NCI-H2196 treated with DMSO at 0.1 percent for 48 hours (cell line): Measurements from ENCODE around the gene CELF1.
A peak's percentile ranks its signal among the peaks of the same experiment; 100 is the strongest.
"Not testable (repeated sequence)": the region's sequence is repeated elsewhere in the genome, so short reads cannot be mapped to it uniquely, and the experiment has no call there.

Experiments used
- DNase-seq: peaks from one replicate; lab custom pipeline; 2025; ENCODE audit not compliant: unreplicated experiment; lab: John Stamatoyannopoulos, UW

Gene CELF1

DNA sequence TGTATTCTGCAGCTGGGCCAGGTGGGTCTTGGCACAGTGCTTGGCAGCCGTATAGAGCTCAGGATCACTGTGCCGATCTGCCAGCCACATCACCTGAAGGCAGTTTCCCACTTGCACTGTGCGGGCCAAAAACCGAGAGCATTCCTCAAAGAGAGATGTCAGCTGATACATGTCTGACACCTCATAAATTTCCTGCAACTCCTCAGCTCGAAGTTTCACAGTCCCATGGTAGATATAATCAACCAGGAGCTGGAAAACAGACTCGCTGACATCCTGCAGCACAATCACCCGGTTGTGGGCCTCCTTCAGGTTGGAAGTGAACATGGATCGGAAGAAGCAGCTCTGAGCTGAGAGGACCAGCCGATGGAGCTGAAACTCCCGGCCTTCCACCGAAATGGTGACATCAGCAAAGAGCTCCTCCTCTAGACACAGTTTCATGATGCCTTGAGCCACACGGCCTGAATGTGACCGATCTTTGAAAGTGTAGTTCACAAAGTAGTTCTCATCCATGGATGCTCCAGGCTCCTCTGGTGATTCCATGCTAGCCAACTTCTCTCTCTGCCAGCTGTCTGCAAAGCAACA, 24.6 kb upstream of the CELF1 start:
- no peak for DNase-seq

GRCh38 chr11:47573321-47573720, 20.4 kb upstream of the CELF1 start:
- no peak for DNase-seq

GRCh38 chr11:47572715-47573255, 19.9 kb upstream of the CELF1 start:
- no peak for DNase-seq

GRCh38 chr11:47571895-47572294, 19.0 kb upstream of the CELF1 start:
- no peak for DNase-seq

DNA sequence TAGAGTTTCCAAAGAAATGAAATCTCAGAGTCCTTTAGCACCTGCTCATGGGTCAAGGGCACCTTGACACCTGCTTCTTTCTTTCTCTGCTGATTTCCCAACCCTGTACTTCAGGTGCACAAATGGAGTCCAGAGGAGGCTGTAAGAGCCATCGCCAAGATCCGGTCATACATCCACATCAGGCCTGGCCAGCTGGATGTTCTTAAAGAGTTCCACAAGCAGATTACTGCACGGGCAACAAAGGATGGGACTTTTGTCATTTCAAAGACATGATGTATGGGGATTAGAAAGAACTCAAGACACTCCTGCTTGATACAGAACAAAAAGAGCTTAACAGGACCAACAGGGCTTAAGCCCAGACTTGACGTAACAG, 18.4 kb upstream of the CELF1 start:
- DNase-seq = no peak

DNA sequence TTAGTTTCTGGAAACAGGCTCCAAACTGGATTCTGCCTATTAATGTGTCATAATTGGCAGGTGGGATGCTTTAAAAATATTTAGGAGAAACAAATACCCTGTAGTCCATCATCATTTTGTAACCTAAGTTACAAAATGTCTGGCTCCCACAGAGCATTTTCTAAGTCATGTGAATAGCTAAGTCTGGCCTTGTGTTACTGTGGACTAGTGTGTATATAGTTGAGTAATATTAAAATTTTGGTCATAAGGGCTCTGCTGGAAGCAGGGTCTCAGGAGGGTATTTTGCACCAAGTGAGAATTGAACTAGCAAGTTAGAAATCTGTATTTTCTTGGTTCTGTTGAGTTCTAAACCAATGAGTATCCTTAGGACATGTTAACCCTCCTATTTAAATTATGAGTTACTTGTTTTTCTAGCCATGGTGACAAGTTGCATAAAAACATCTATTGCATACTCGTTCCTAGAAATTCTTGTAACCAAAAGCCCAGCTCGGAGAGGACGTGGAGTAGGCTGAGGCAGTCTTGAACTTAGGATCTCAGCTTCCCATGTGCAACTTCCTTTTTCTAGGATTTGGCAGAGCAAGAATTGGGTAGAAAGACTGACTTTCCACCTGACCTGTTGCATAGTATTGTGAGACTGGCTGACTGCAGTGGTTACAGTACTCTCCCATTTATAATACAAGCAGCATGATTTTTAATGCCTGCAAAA, 17.9 kb upstream of the CELF1 start:
- DNase-seq = no peak

- DNase-seq = no peak
These were observed 16.7 kb upstream of the CELF1 start for GRCh38 chr11:47569646-47570045.

- no peak for DNase-seq
These were observed 13.3 kb upstream of the CELF1 start for GRCh38 chr11:47566149-47566698.

DNA sequence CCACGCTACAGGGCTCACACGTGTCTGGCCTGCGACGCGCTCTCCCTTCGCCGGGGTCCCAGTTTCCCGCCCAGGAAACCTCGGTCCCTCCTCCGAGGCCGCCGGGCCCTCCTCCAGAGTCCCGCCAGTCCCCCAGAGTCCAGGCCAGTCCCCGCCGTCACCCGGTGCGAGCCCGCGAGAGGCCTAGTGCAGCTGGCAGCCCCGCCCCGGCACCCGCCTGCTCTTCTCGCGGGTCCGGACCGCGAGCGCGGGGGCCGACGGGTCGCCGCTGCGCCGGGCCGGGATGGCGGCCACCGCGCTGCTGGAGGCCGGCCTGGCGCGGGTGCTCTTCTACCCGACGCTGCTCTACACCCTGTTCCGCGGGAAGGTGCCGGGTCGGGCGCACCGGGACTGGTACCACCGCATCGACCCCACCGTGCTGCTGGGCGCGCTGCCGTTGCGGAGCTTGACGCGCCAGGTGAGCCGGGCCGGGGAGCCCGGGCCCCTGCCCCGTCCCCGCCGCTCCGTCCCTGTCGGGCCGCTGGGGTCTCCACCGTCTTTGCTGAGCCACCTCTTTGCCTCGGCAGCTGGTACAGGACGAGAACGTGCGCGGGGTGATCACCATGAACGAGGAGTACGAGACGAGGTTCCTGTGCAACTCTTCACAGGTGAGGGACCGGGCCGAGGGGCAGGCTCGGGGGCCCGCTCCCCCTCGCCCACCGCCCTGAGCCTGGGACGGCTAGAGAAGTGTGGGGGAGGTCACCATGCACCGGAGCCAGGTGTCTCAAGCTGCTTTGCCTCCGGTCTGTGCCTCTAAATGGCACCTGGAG, 12.6 kb upstream of the CELF1 start, which contains the start of gene PTPMT1:
Gene PTPMT1, plus strand, starts transcription at position 260 of the 809 bp plus-strand sequence. Its CDS starts 24 bp downstream, at position 284.
- peak; percentile 47 for DNase-seq

DNA sequence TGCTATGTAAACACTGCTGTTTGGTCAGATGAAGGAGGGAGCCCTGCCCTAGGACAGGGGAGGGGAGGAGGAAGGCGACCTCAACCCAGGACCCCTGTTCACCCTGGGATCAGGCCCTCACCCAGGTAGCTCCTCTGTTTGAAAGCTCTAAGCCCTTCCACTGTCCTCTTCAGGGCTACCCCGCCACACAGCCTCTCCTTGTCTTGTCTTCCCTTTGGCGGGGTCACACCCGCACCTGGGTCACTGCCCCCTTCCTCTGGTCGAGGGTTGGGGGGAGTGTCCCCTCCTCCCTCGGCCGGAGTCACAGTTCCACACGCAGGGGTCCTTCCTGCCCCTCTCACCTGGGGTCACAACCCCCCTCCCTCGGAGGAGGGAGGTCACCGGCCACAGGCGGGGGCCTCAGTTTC, 12.0 kb upstream of the CELF1 start:
- DNase-seq = no peak

- DNase-seq = not testable (repeated sequence)
These were observed 11.4 kb upstream of the CELF1 start for GRCh38 chr11:47564366-47564765.

DNA sequence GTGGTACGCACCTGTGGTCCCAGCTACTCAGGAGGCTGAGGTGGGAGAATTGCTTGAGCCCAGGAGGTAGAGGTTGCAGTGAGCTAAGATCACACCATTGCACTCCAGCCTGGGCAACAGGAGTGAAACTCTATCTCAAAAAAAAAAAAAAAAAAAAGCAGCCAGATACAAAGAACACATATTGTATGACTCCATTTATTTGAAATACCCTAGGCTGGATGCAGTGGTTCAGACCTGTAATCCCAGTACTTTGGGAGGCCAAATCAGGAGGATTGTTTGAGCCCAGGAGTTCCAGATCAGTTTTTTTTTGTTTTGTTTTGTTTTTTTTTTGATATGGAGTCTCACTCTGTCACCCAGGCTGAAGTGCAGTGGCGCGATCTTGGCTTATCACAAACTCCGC, 9.5 kb upstream of the CELF1 start:
- DNase-seq = not testable (repeated sequence)

DNA sequence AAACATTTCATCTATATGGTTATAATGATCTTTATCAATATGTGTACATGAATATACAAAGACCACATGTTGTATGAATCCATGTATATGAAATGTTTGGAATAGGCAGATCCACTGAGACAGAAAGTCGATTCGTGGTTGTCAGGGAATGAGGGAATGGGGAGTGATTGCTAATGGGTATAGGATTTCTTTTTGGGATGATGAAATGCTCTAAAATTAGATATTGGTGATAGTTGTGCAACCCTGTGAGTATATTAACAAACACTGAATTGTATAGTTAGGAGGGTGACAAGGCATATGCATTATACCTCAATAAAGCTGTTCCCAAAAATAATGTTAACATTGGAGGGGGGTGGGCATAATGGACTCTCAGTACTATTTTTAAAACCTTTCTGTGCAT, 7.5 kb upstream of the CELF1 start:
- no peak for DNase-seq

DNA sequence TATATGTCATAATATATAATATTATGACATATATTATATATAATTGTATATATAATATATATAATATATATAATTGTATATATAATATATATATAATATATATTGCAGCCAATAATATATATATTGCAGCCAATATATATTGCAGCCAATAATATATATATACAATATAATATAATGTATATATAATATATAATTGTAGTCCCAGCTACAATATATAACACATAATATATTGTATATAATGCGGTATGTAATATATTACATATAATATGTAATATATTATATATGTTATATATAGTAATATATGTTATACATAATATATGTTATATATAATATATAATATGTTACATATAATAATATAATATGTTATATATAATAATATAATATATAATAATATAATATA, 5.8 kb upstream of the CELF1 start:
- no peak for DNase-seq

DNA sequence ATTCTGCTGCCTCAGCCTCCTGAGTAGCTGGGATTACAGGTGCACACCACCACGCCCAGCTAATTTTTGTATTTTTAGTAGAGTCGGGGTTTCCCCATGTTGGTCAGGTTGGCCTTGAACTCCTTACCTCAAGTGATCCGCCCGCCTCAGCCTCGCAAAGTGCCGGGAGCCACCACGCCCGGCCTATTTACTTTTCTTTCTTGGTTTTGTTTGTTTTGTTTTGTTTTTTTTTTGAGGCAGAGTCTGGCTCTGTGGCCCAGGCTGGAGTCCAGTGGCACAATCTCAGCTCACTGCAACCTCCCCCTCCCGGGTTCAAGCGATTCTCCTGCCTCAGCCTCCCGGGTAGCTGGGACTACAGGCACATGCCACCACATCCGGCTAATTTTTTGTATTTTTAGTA, 4.1 kb upstream of the CELF1 start:
- not testable (repeated sequence) for DNase-seq

DNA sequence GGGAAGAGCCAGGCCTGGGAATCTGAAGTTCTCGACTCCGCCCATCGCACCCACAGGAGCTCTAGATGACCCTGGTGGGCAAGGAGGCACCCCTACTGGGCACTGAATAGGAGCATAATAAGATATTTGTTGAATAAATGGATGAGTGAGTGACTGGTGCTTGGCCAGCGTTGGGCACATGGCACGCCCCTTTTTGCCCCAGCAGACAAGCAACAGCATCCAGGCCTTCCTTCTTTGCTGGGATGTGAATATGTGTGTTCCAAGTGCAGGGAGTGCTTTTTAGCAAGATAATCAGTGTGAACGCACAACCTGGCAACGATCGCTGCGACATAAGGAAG, 443 bp upstream of the CELF1 start:
- no peak for DNase-seq

- DNase-seq = no peak
These were observed 821 bp downstream of the CELF1 start for GRCh38 chr11:47552056-47552565.

DNA sequence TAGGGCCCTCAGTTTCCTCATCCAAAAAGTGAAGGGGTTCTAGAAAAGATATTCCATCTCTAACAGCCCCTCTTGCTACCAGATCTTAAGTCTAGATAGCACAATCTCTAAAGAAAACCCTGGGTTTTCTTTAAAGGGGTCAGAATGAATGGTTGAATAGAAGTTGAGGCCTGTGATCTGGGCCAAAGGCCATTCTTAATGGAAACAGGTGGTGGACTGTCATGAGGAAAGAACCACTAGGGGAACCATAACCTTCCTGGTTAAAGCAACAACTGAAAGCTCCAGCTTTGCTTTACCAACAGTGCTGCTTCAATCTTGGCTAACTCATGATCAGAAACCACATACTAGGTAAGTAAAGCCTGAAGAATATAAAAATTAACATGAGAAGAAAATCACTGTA, 1.8 kb downstream of the CELF1 start:
- DNase-seq = no peak

GRCh38 chr11:47550288-47551047, 2.5 kb downstream of the CELF1 start:
- DNase-seq = no peak

DNA sequence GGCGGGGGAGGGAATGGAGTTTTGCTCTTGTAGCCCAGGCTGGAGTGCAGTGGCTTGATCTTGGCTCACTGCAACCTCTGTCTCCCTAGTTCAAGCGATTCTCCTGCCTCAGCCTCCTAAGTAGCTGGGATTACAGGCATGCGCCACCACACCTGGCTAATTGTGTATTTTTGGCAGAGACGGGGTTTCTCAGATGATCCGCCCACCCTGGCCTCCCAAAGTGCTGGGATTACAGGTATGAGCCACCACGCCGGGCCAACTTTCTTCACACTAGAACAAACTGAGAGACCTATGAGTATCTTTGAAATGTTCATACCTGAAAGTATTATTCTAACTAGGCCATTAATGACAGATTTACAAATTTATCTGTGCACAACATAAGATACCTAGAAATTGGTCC, 6.7 kb downstream of the CELF1 start:
- not testable (repeated sequence) for DNase-seq

DNA sequence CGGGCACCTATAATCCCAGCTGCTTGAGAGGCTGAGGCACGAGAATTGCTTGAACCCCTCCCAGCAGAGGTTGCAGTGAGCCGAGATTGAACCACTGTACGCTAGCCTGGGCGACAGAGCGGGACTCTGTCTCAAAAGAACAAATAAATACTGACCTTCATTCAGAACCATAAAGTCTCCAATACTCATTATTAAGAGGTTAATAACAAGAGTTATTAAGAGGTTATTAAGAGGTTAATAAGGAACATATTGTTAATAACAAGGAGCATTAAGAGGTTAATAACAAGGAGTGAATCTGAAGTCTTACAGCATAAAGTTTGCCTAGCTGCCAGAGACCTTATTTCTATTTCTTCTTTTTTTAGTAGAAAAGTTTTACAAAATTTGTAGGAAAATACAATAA, 7.6 kb downstream of the CELF1 start:
- DNase-seq = no peak
